ENCODE data around the gene P2RY2. TPM values are rescaled to one million over a fixed set of nuclear protein-coding genes. Genes with fewer than 3 reads are reported as not detected.
A peak's percentile ranks its signal among the peaks of the same experiment; 100 is the strongest.

The P2RY2 gene
- polyA plus RNA-seq, 2 of the 4 experiments (the other 2 are of a cell fraction) = 3.7 to 6.4 TPM

DNA sequence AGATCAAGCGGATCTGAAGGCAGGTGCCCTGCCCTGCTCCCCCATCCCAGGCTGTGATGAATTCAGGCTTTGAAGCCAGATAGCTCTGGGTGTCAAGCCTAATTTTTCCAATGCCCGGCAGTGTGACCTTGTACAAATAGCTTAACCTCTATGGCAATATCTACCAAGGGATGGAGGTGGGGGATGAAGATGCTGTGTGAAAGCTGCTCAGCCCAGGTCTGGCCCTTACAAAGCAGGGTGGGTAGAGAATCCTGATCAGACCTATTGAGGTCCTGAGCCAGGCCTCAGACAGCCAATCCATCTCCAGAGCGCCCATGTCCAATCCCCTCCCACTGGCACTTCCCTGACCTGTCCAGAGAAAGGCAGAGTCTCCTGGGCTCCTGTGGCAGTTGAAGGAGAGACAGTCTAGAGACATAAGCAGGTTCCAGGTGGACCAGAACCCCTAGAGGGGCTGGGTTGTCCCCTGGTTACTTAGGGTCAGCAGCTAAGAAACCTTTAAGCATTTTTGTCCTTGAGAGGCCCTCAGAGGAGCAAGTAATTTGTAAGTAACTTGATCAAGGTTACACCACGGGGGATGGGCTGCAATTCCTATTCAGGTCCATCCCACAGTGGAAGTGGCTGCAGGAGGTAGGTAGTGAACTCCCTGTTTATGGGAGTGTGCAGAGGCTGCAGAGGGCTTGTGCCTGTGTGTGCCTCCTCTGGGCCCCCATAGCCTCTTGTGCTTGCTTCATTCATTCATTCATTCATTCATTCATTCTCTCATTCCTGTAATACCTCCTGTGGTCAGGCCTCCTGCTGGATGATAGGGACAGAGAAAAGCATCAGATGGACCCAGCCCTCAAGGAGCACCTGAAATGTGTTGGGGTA lies 10.4 kb downstream of the P2RY2 start:
- ATAC-seq (peak in 1 of 2 experiments; percentile 41; a peak in 3 of 6 replicates), FAIRE-seq (no peak), DNase-seq (ENCODE audit: low read depth in 1 of 2, low spot score in 1 of 2) (no peak)
- POLR2A ChIA-PET = interaction anchor here (0.6 to 0.9 kb wide), 2 partner anchors 39 to 440 kb away, joined by 3 to 4 read pairs; no protein-coding TSS in a partner anchor
- CTCF ChIA-PET = interaction anchor here (1.0 to 9.5 kb wide), 5 partner anchors 9 to 123 kb away, joined by 3 to 45 read pairs (median 3); no protein-coding TSS in a partner anchor
- WGBS (ENCODE audit: missing lambda C conversion rate) = 81% methylated on average over 4 of the region's 4 CpGs
- Histone ChIP-seq H3K4me1 (no peaks in the 10 kb centered on the region), H3K9me3 (no peaks in the 10 kb centered on the region), H3K4me2 (no peak overlapping the region), H3K4me3 (no peak overlapping the region), H3K27ac (no peak overlapping the region)
- TF ChIP-seq KDM5A (IDR thresholded peaks at IDR 0.05) (no peak), NR3C1 (IDR thresholded peaks at IDR 0.05) (no peak), ZC3H11A (IDR thresholded peaks at IDR 0.05) (no peak), HOXB13 (CRISPR knock-in tag; IDR thresholded peaks at IDR 0.05; ENCODE audit: low read depth) (no peak), HEYL (CRISPR knock-in tag; IDR thresholded peaks at IDR 0.05) (no peak), HOXB5 (CRISPR knock-in tag; IDR thresholded peaks at IDR 0.05) (no peak), FOSB (CRISPR knock-in tag; IDR thresholded peaks at IDR 0.05) (no peak), RCOR1 (IDR thresholded peaks at IDR 0.05; ENCODE audit: low read depth, low read length) (no peak), EHF (CRISPR knock-in tag; IDR thresholded peaks at IDR 0.05) (no peak)
- TF ChIP-seq, protein P1, sequence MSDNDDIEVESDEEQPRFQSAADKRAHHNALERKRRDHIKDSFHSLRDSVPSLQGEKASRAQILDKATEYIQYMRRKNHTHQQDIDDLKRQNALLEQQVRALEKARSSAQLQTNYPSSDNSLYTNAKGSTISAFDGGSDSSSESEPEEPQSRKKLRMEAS (IDR thresholded peaks at IDR 0.05) = no peak

DNA sequence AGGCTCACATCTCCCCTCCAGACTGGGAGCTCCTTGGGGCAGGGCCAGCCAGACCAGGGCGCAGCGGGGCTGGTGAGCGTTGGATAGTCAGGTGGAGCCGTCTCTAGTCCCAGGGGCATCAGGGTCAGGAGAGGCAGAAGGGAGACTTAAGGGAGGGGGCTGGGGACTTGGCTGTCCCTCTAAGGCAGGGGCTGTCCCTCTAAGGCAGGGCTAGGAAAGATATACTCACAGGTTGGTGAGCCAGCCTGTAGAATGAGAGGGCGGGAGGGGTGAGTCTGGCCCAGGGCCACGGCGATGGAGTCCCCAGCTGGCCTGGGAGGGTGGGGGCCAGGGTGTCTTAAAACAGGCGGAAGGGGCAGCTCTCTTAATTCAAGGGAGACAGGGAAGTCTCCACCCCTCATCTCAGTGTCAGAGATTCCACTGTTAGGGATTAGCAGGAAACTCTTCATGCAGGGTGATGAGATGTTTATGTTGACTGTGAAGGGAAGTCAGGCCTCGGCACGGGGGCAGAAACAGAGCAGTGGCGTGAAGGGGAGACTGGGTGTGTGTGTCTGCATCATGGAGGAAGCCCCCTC lies 11.3 kb downstream of the P2RY2 start:
- ChIA-PET CTCF (interaction anchor here (0.9 to 9.5 kb wide), 4 partner anchors 9 to 60 kb away, joined by 3 to 45 read pairs (median 6); no protein-coding TSS in a partner anchor), POLR2A (no interaction called here)
- ATAC-seq = no peak
- DNase-seq (ENCODE audit: low read depth in 1 of 2, low spot score in 1 of 2) = no peak
- TF ChIP-seq RAD21 (conservative IDR thresholded peaks at IDR 0.05 in 1 of 2, IDR thresholded peaks at IDR 0.05 in 1 of 2) (no peak), SREBF2 (IDR thresholded peaks at IDR 0.05) (no peak), MYC (IDR thresholded peaks at IDR 0.05; ENCODE audit: borderline replicate concordance, low read length) (no peak), GATA3 (IDR thresholded peaks at IDR 0.05; ENCODE audit: borderline replicate concordance) (no peak), ESRRA (IDR thresholded peaks at IDR 0.05; ENCODE audit: borderline replicate concordance, low read length) (no peak), NFE2L2 (conservative IDR thresholded peaks at IDR 0.05; ENCODE audit: low read length) (no peak), HEYL (CRISPR knock-in tag; IDR thresholded peaks at IDR 0.05) (no peak), POLR2A (IDR thresholded peaks at IDR 0.05; ENCODE audit: low read length) (no peak)
- no peak for FAIRE-seq
- no peaks in the 10 kb centered on the region for H3K9me3 ChIP-seq
- WGBS (ENCODE audit: missing lambda C conversion rate) = 90% methylated on average over 11 of the region's 11 CpGs
- H3K27ac ChIP-seq = no peak overlapping the region
- no peaks in the 10 kb centered on the region for H3K4me1 ChIP-seq
- H3K4me2 ChIP-seq = no peak overlapping the region
- no peak overlapping the region for H3K4me3 ChIP-seq

DNA sequence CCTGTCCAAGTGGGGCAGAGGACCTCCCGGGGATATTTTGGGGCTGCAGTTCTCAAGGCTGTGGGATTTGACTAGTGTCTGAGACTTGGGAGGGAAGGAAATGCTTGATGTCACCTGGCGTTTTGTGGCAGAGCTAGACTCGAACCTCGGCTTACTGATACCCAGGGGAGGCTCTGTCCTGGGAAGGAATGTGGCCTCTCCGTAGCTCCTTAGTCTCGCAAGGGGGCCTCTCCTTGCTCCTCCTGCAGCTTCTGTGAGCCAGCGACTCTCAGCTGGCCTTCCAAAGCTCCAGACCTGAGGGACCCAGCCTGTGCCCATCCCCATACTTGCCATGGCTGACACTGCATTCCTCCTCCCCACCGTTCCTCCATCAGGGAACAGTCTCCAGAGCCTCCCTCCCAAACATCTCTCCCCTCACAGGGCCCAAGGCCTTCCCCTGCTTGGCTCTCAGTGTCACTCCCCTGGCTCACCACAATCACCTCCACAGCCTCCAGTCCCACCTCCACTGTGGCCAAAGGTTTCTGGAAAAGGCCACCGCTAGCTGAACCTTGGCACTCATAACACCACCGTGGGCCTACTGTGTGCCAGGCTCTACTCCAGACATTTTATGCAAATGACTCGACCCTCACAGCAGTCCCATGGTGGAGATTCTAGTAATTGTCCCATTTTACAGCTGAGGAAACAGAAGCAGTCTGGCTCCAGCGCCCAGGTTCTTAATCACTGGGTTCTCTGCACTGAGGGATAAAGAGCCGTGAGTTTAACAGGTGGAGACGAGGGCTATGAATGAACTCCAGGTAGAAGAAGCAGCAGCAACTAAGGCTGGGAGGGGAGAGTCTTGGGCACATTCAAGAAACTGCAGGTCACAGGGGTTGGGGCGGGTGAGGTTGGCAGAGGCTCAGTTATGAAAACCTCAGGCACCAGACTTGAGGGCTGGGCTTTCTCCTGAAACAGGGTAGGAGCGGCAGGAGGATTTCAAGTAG lies 12.1 kb downstream of the P2RY2 start:
- DNase-seq (ENCODE audit: low read depth in 1 of 2, low spot score in 1 of 2) = no peak
- no peaks in the 10 kb centered on the region for H3K4me1 ChIP-seq
- no peak overlapping the region for H3K4me3 ChIP-seq
- FAIRE-seq = no peak
- H3K9me3 ChIP-seq = no peaks in the 10 kb centered on the region
- ChIA-PET CTCF (interaction anchor here (0.9 to 9.5 kb wide), 4 partner anchors 10 to 58 kb away, joined by 3 to 45 read pairs (median 6); no protein-coding TSS in a partner anchor), POLR2A (no interaction called here)
- no peak overlapping the region; a peak in 1 of 6 replicates for H3K27ac ChIP-seq
- ATAC-seq = no peak
- 77% methylated on average over 16 of the region's 16 CpGs for WGBS (ENCODE audit: missing lambda C conversion rate)
- H3K4me2 ChIP-seq = no peak overlapping the region
- TF ChIP-seq, protein P2, sequence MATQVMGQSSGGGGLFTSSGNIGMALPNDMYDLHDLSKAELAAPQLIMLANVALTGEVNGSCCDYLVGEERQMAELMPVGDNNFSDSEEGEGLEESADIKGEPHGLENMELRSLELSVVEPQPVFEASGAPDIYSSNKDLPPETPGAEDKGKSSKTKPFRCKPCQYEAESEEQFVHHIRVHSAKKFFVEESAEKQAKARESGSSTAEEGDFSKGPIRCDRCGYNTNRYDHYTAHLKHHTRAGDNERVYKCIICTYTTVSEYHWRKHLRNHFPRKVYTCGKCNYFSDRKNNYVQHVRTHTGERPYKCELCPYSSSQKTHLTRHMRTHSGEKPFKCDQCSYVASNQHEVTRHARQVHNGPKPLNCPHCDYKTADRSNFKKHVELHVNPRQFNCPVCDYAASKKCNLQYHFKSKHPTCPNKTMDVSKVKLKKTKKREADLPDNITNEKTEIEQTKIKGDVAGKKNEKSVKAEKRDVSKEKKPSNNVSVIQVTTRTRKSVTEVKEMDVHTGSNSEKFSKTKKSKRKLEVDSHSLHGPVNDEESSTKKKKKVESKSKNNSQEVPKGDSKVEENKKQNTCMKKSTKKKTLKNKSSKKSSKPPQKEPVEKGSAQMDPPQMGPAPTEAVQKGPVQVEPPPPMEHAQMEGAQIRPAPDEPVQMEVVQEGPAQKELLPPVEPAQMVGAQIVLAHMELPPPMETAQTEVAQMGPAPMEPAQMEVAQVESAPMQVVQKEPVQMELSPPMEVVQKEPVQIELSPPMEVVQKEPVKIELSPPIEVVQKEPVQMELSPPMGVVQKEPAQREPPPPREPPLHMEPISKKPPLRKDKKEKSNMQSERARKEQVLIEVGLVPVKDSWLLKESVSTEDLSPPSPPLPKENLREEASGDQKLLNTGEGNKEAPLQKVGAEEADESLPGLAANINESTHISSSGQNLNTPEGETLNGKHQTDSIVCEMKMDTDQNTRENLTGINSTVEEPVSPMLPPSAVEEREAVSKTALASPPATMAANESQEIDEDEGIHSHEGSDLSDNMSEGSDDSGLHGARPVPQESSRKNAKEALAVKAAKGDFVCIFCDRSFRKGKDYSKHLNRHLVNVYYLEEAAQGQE (IDR thresholded peaks at IDR 0.05) = no peak
- TF ChIP-seq MAZ (IDR thresholded peaks at IDR 0.05; ENCODE audit: borderline replicate concordance, low read depth, low read length) (no peak), RFX5 (IDR thresholded peaks at IDR 0.05) (no peak), FOXS1 (CRISPR knock-in tag; IDR thresholded peaks at IDR 0.05) (no peak), RNF2 (IDR thresholded peaks at IDR 0.05; ENCODE audit: borderline replicate concordance, low read depth) (no peak), ESRRA (IDR thresholded peaks at IDR 0.05; ENCODE audit: borderline replicate concordance, low read length) (no peak)
- TF ChIP-seq, protein P3, sequence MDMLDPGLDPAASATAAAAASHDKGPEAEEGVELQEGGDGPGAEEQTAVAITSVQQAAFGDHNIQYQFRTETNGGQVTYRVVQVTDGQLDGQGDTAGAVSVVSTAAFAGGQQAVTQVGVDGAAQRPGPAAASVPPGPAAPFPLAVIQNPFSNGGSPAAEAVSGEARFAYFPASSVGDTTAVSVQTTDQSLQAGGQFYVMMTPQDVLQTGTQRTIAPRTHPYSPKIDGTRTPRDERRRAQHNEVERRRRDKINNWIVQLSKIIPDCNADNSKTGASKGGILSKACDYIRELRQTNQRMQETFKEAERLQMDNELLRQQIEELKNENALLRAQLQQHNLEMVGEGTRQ (IDR thresholded peaks at IDR 0.05) = no peak
- TF ChIP-seq, protein P4, sequence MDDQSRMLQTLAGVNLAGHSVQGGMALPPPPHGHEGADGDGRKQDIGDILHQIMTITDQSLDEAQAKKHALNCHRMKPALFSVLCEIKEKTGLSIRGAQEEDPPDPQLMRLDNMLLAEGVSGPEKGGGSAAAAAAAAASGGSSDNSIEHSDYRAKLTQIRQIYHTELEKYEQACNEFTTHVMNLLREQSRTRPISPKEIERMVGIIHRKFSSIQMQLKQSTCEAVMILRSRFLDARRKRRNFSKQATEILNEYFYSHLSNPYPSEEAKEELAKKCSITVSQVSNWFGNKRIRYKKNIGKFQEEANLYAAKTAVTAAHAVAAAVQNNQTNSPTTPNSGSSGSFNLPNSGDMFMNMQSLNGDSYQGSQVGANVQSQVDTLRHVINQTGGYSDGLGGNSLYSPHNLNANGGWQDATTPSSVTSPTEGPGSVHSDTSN (IDR thresholded peaks at IDR 0.05) = no peak

All from A549 (cell line).